HG03469 (cell line): Measurements from ENCODE around the gene EPB41L5.
"Not testable (repeated sequence)": the region's sequence is repeated elsewhere in the genome, so short reads cannot be mapped to it uniquely, and the experiment has no call there.

Source experiments
- ATAC-seq: cut with Tn5 transposase; IDR thresholded peaks from one replicate; pipeline ENCODE4 v1.9.1; 2021; ENCODE audit warnings: mild to moderate bottlenecking, moderate library complexity, moderate number of reproducible peaks; ENCODE audit not compliant: unreplicated experiment

EPB41L5 gene

DNA sequence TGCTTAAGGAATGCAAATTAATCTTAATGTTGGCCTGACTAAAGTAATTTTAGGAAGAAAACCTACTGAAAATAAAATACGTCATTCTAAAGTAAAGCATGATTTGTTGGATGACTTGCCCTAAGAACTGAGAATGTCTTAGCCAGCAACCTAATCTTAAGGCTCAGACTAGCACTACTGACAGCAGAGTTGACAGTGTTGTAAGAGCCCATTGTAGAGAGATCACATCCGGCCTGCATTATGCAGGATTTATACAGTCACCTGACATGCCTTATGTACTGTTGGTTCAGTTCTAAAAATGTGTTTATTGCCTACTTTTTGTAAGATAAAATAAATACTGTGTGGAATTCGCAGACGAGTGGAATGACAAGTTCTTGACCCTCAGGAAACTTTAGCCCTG is 128.0 kb downstream of the EPB41L5 start:
- no peak for ATAC-seq

DNA sequence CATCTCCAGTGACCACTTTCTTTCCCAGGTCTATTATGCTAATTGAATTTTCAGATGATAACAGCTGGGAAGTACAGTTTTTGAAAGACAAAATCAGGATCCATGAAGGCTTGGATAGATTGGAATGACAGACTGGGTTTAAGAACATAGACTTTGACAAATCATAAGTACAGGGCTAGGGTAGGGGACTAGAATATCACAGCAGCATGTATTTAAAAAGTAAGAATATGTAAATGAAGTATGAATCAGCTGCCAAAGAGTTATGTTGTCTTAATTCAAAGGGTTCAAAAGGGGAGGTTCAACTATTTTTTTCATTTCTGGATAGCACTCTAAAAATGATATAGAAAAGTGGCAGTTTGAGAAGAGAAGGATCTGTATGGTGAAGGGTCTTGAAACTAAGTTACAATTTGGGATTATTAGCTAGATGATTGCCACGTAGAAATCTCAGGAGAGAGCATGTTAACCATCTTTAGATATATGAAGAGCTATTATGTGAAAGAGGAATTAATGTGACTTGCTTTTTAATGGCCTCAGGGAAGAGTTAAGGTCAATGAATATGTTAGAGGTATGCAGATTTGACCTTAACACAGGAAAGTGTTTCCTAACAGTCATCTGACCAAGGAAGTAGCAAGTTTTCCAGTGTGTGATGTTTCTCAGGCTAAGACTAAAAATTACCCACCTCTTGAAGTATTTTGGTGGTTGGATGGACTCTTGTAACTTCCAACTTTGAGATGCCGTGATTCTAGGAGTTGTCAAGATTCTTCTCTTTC is 128.6 kb downstream of the EPB41L5 start:
- ATAC-seq = no peak

DNA sequence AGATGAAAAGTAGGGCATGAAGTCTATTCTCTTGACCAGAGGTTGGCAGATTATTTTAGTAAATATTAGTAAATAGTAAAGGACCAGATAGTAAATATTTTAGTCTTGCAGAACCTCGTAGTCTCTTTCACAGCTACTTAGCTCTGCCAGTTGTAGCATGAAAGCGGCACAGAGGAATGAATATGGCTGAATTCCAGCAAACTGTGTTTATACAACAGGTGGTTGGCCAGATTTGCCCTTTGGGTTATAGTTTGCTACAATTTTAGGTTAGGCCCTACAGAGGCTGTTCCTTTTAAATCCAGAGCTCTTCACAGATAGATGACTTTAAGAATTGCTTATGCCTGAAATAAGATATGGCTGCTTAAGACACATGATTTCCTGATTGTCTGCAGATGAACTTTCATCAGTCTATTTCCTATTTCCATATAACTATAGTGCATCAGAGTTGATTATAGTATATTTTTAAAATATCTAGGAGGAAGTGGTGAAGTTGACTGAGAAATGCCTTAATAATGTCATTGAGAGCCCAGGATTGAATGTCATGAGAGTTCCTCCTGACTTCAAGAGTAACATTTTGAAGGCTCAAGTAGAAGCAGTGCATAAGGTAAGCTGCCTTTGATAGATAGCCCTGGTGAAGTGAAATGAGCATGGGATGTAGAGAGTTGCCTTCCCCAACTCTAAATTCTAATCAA is 129.8 kb downstream of the EPB41L5 start:
- ATAC-seq = no peak

DNA sequence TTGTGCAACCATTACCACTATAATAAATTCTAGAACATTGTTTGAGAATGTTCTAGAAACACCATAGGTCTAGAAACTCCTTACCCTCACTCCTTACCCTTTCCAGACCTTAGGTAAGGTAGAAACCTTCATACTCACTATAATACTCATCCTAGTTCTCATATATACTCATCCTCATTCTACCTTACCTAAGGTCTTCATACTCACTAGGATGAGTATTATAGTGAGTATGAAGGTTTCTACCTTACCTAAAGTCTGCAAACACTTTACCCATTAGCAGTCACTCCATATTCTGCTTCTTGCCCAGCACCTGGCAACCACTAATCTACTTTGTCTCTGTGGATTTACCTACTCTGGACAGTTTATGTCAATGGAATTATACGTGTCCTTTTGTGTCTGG is 135.4 kb downstream of the EPB41L5 start:
- ATAC-seq = no peak

DNA sequence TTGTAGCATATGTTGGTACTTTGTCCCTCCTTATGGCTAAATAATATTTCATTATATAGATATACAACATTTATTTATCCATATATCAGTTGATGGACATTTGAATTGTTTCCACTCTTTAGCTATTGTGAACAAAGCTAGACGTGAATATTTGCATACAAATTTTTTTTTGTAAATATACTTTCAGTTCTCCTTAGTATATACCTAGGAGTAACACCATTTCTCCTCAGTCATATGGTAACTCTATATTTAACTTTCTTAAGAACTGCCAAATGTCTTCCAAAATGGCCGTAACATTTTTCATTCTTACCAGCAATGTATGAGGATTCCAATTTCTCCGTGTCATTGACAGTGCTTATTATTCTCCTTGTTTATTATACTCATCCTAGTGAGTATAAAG is 135.8 kb downstream of the EPB41L5 start:
- ATAC-seq = no peak

DNA sequence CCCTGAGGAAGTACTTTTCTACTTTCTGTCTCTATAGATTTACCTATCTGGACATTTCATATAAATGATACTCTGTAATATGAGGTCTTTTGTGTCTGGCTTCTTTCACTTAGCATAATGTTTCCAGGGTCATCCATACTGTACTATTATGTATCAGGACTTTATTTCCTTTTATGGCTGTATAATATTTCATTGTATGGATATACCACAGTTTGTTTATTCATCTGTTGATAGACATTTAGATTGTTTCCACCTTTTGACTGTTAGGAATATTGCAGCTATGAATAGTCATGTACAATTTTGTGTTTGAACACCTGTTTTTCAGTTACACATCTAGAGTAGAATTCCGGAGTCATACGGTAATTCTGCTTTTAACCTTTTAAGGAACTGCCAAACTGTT is 136.5 kb downstream of the EPB41L5 start:
- ATAC-seq = no peak

DNA sequence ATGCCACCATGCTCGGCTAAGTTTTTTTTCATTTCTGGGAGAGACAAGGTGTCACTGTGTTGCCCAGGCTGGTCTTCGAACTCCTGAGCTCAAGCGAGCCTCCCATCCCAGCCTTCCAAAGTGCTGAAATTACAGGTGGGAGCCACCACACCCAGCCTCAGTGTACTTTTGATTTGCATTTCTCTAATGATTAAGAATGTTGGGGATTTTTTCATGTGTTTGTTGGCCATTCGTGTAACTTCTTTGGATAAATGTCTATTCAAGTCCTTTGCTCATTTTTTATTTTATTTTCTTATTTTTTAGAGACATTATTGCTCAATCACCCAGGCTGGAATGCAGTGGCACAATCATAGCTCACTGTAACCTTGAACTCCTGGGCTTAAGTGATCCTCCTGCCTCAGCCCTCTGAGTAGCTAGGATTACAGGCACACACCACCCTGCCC is 137.2 kb downstream of the EPB41L5 start:
- ATAC-seq = no peak

DNA sequence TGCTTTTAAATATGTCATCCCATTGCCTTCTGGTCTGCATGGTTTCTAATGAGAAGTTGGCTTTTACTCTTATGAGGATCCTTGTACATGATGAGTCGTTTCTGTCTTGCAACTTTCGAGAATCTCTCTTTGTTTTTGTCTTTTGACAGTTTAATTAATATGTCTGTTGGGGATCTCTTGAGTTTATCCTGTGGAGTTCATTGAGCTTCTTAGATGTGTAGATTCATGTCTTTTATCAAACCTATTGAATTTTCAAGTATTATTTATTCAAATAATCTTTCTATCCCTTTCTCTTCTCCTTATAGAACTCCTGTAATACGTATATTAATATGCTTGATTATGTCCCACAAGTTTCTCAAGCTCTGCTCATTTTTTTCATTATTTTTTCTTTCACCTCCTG is 142.4 kb downstream of the EPB41L5 start:
- ATAC-seq = no peak

DNA sequence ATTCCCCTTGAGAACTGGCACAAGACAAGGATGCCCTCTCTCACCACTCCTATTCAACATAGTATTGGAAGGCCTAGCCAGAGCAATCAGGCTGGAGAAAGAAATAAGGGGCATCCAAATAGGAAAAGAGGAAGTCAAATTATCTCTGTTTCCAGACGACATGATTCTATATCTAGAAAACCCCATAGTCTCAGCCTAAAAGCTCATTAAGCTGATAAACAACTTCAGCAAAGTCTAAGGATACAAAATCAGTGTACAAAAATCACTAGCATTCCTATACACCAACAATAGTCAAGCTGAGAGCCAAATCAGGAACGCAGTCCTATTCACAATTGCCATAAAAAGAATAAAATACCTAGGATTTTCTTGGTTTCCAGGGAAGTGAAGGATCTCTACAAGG is 145.8 kb downstream of the EPB41L5 start:
- ATAC-seq = not testable (repeated sequence)

DNA sequence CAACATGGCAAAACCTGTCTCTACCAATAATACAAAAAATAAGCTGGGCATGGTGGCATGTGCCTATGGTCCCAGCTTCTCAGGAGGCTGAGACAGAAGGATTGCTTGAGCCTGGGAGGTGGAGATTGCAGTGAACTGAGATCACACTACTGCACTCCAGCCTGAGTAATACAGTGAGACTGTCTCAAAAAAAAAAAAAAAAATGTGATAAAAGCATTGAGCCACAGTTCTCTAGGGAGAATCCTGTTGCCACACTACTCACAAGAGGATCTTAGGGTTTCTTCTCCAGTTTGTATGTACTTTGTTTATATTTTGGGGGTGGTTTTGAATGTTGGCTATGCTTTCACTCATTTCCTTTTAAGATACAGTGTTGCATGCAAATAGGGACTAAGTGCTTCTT is 148.3 kb downstream of the EPB41L5 start:
- ATAC-seq = no peak

DNA sequence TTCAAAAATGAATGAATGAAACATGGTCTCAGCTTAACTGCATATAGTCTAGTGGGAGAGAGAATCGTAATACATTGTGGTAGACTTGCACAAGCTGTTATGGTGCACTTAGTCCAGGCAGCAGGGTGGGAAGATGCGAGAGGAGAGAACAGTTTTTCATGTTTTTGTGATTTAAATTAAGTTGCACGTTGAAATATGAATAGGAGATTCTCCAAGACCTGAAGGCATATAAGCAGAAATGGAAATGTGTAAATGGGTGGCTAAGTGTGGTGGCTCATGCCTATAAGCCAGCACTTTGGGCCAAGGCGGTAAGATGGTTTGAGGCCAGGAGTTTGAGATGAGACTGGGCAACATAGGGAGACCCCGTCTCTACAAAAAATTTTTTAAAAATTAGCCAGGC is 149.8 kb downstream of the EPB41L5 start:
- no peak for ATAC-seq

DNA sequence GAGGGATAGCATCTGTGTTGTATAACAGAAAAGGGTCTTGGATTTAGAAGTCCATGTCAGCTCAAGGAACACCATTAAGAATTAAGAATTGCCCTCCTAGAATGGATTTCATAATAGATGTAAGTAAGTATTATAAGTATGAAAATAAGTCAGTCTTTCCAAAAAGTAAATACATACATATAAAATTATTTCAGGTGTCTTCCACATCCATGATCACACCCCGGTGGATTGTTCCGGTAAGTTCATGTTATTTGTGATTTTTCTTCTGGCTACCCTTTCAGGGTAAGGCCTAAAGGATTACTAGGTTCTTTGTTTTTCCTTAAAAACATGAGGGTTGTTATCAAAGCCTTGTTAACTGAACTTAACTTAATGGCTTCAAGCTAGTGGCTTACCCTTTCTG is 154.4 kb downstream of the EPB41L5 start:
- ATAC-seq = no peak

DNA sequence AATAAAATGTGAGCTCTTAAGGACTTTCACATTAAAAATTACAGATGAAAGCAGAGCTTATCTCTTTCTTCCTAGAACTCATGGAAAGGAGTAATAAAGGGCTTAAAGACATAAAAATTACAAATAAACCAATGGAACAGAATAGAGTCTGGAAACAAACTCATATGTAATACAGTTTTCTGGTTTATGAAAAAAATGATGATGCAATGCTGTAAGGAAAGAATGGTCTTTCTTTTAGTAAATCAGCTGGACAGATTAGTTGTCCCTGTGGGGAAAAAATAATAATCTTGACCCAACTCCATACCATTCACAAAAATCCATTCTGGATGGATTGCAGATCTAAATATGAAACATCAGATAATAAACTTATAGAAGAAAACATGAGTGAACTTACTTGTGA is 156.1 kb downstream of the EPB41L5 start:
- ATAC-seq = no peak

DNA sequence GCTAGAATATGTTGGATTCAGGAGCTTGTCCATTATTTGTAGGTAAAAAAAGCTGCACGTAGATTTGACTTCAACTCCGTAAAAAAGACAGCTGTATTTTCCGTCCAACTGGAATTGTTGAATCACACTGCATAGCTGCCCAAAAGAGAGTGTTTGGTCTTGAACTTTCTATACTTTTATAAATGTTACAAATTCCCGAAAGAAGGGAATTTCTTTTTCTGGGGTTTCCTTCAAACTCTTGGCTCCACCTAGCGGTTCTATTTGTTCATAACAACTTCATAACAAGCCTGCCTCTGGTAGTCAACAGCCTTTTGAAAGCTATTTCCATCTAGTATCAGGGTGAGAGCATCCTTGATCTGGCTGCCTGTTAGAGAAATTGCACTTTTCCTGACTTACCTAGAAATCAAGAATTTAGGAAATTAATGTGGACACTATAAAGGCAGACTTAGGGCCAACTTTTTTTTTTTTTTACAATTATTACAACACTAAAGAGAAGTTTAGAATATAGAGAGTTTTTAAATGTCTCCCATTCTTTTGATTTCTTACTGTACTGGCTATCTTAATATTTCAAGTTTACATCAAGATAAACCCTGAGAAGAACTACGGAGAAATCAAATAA is 162.2 kb downstream of the EPB41L5 start:
- no peak for ATAC-seq

DNA sequence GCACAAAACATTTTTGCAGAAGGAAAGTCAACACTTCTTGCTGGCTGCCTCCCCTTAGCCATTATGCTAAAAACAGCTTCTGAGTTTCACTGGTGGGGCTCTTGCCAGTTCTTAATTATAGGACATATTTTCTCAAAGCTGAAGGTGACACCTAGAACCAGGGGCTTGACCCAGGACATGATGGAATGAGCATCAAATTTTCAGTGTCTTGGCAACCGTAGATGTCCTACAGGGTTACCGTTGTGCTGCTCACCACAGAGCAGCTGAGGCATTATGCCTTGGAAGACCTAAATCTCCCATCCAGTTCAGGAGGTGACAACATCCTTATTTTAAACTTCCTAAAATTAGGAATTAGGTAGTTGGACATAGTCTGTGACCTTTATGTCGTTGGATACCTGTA is 163.6 kb downstream of the EPB41L5 start:
- no peak for ATAC-seq

DNA sequence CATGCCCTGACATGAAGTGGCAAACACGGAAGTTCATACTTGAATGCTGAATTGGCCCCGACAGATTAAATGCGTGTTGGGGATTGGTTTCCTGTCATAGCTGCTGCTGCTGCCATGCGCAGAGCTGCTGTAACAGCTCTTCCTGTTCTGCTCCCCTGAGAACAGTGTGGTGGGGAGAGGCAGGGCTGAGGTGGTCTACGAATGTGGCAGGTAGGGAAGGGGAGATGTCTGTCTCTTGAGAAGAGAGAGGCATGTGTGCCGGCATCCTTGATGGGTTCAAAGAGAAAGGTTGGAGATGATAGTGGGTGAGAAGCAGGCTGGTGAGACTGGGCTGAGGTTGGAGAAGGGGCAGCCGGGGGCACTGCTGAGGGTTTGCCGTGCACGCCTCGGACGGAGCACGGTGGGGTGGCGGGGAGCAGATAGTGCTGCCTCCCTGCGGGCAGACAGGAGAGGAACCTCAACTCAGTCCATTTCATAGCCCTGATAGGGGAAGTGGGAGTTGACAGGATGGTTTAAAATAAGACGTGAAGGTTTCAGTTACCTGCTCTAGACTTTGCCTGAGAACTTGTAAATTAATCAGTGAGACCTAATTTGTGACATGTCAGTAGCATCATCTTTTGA is 164.2 kb downstream of the EPB41L5 start:
- peak; percentile 88 for ATAC-seq

DNA sequence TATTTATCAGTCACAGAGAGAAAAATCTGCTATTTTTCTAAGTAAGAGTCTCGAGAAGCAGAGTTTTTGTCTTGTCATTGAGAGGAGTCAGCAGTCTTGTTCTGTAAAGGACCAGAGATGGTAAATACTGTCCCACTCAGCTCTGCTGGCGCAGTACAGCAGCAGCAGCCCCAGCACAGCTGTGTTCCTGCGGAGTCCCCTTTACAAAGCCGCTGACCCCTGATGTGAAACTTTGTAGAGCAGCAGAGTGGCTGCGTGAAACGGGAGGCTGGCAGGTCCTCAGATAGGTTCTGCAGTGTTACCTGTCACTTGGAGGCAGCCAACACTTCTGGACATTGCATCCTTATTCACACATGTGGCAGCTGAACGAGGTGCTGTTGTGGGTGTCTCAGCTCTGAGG is 165.1 kb downstream of the EPB41L5 start:
- no peak for ATAC-seq

DNA sequence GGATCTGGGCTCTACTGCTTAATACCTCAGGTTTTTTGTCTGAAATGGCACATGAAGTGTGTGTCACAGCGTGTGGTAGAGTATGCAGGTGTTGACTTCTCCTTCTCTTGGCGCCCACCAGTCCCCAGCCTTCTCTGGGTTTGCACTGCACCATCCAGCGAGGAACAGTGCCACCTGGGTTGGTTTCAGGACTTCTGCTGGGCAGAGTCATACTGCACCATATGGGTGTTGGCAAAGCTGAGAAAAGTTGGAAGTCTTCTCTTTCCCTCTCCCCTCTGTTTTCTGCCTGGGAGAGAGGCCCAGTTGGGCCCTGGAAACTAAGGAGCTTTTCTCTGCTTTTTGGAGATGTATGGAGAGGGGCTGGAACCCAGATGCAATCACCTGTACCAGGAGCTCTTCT is 166.5 kb downstream of the EPB41L5 start:
- no peak for ATAC-seq

DNA sequence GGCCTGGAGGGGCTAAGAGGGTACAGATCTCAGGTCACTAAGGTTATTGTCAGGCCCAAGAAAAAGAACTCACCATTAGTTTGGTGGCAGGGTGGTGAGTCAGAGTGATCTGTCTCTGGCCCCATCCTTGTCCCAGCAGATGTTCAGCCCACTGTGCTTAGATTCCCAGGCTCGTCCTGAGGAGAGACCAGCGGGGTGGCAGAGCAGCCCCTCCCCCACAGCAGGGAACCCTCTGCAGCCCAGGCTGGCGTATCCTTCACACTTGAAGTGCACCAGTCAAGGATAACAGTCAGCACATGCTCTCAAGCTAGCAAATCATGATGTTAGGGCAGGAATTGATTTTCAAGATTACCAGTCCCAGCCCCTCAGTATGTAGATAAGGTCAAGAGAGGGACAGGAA is 167.2 kb downstream of the EPB41L5 start:
- no peak for ATAC-seq

DNA sequence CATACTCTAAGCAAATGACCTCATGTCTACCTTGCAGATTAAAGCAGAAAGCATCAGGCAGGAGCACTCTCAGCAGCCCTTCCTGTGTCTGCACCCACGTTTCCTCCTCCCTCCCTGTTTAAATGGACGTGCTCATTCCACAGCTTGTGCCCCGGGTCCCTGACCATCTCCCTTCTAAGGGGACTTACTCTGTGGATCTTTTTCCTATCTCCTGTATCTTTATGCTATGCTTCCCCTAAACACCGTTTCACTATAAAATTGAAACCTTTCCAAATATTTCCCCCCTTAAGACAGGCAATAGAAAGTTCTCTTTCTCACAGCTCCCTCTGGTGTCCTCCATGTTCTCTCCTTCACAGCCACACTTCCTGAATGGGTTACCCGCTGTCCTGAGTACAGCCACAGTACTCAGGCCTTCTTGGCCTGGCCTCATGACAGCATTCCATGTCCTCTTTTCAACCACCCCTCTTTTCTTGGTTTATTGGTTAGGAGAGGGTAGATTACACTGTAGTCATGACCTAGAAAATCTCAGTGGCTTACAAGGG is 169.2 kb downstream of the EPB41L5 start:
- no peak for ATAC-seq

DNA sequence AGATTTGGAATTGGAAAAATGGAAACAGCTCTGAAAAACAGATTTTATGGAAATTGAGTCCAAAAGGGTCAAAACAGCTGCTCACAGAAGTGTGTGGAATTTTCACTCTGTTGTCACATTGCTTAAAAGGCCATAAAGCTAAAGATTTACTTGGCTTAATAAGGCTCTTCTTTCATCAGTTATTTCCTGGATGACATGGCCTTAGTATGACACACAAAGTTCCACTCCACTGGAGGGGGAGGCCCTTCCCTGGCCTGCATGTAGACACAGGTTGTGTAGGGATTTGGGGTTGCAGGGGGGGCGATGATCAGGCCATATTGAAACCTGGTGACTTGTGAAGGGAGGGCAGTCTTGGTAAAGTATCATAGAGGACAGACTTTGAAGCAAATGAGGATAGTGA is 176.3 kb downstream of the EPB41L5 start:
- ATAC-seq = no peak
